Tibial nerve (tissue), 4 donors: ENCODE measurements around the gene SLU7.

Experiments used
- CTCF ChIP-seq, 5 experiments: fragments of 200-600 bp in 3 of 5; fragments of 450-650 bp in 2 of 5; sonication (generic) in 3 of 5; IDR thresholded peaks; one replicate each; pipeline ENCODE4 v1.5.1; 2016 to 2019; ENCODE audit warnings: antibody characterized with exemption in 5 of 5, mild to moderate bottlenecking in 3 of 5, moderate library complexity in 2 of 5
- EP300 ChIP-seq, 2 donors: sonication (generic); formaldehyde crosslinking; IDR thresholded peaks; one replicate each; pipeline ENCODE4 v1.6.1; 2017; ENCODE audit warnings: antibody characterized with exemption in 2 of 2, mild to moderate bottlenecking in 1 of 2
- POLR2A ChIP-seq, 2 donors: fragments of 450-650 bp; IDR thresholded peaks; one replicate each; pipeline ENCODE4 v1.6.1; 2017; ENCODE audit warnings: antibody characterized with exemption in 2 of 2, mild to moderate bottlenecking in 2 of 2, moderate library complexity in 2 of 2

- TF ChIP-seq CTCF (IDR thresholded peaks at IDR 0.05) (no peak), EP300 (IDR thresholded peaks at IDR 0.05) (peak; percentile 81 to 99), POLR2A (IDR thresholded peaks at IDR 0.05) (peak; percentile 93 to 97)
Observed at GRCh38 chr5:160399402-160400353, 19.2 kb downstream of the SLU7 start, which contains the start of gene FAM200C.
